Endothelial cell of umbilical vein (primary cell): ENCODE data around the gene CROCC2.

Source experiments
- EZH2 ChIP-seq: IDR thresholded peaks from 2 replicates; pipeline ENCODE4 v1.6.1; 2012; ENCODE audit warnings: borderline replicate concordance, low read depth, mild to moderate bottlenecking, moderate library complexity, low read length, inconsistent platforms; ENCODE audit not compliant: severe bottlenecking
- FOS ChIP-seq: IDR thresholded peaks from 2 replicates; pipeline ENCODE4 v1.6.1; 2011; ENCODE audit warnings: mild to moderate bottlenecking, low read length, moderate library complexity, borderline replicate concordance; ENCODE audit not compliant: insufficient read depth
- JUN ChIP-seq: IDR thresholded peaks from 2 replicates; pipeline ENCODE4 v1.6.1; 2011; ENCODE audit warnings: borderline replicate concordance, low read depth; ENCODE audit not compliant: insufficient read length, insufficient read depth
- TF ChIP-seq, protein P1 (sequence below), 2 donors: IDR thresholded peaks; 1 replicate in 1 of 2; 2 replicates in 1 of 2; pipeline ENCODE4 v1.5.1; 2011; ENCODE audit warnings: low read length in 2 of 2, mild to moderate bottlenecking in 2 of 2, moderate library complexity in 2 of 2, control low read depth in 1 of 2, inconsistent platforms in 1 of 2, low read depth in 1 of 2; ENCODE audit not compliant: insufficient read depth in 1 of 2; ENCODE audit errors: extremely low read depth in 1 of 2
- TF ChIP-seq, protein P2 (sequence below): IDR thresholded peaks from 2 replicates; pipeline ENCODE4 v1.6.1; 2011; ENCODE audit not compliant: insufficient read depth, insufficient read length

GRCh38 chr2:240951045-240951594, 45.0 kb downstream of the CROCC2 start:
- TF ChIP-seq, protein P1, sequence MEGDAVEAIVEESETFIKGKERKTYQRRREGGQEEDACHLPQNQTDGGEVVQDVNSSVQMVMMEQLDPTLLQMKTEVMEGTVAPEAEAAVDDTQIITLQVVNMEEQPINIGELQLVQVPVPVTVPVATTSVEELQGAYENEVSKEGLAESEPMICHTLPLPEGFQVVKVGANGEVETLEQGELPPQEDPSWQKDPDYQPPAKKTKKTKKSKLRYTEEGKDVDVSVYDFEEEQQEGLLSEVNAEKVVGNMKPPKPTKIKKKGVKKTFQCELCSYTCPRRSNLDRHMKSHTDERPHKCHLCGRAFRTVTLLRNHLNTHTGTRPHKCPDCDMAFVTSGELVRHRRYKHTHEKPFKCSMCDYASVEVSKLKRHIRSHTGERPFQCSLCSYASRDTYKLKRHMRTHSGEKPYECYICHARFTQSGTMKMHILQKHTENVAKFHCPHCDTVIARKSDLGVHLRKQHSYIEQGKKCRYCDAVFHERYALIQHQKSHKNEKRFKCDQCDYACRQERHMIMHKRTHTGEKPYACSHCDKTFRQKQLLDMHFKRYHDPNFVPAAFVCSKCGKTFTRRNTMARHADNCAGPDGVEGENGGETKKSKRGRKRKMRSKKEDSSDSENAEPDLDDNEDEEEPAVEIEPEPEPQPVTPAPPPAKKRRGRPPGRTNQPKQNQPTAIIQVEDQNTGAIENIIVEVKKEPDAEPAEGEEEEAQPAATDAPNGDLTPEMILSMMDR (IDR thresholded peaks at IDR 0.05; ENCODE audit: extremely low read depth in 1 of 2, insufficient read depth in 1 of 2, low read depth in 1 of 2, low read length in 2 of 2): no peak
- TF ChIP-seq EZH2 (no peak), FOS (no peak), JUN (no peak)
- TF ChIP-seq, protein P2, sequence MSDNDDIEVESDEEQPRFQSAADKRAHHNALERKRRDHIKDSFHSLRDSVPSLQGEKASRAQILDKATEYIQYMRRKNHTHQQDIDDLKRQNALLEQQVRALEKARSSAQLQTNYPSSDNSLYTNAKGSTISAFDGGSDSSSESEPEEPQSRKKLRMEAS: no peak
